ENCODE results near the gene GSX2.
A peak's percentile ranks its signal among the peaks of the same experiment; 100 is the strongest.
"Not testable (repeated sequence)": the region's sequence is repeated elsewhere in the genome, so short reads cannot be mapped to it uniquely, and the experiment has no call there.

Gene GSX2

DNA sequence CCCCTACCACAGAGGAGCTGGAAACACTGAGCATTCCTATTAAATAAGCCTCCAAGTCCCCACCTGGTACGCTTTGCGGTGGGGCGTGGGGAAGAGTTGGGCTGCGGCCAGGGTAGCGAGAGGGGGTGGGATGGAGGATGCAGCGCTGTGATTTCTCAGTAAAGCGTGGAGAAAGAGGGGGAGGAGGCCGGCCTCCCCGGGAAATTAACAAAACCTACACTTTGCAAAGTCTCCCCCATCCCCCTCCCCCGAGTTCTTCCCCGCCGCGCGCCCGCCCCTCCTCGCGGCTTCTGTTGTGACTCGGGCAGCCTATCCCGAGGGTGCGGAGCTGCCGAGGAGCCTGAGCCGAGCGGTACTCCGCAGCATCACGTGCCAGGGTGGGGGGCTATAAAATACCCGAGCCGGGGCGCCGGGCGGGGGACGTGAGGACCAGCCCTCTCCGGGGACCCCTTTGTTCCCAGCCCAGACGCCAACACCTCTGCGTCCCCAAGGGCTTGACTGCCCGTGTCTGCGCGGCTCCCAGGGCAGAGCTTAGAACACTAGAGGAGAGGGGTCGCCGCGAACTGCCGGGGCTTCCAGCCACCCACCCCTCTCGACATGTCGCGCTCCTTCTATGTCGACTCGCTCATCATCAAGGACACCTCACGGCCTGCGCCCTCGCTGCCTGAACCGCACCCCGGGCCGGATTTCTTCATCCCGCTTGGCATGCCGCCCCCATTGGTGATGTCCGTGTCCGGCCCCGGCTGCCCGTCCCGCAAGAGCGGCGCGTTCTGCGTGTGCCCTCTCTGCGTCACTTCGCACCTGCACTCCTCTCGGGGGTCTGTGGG is at the start of gene GSX2:
Gene GSX2, plus strand, starts transcription at position 416 of the 827 bp plus-strand sequence. Its CDS starts 182 bp downstream, at position 598.
- no peak for DNase-seq (ENCODE audit: low read depth)

DNA sequence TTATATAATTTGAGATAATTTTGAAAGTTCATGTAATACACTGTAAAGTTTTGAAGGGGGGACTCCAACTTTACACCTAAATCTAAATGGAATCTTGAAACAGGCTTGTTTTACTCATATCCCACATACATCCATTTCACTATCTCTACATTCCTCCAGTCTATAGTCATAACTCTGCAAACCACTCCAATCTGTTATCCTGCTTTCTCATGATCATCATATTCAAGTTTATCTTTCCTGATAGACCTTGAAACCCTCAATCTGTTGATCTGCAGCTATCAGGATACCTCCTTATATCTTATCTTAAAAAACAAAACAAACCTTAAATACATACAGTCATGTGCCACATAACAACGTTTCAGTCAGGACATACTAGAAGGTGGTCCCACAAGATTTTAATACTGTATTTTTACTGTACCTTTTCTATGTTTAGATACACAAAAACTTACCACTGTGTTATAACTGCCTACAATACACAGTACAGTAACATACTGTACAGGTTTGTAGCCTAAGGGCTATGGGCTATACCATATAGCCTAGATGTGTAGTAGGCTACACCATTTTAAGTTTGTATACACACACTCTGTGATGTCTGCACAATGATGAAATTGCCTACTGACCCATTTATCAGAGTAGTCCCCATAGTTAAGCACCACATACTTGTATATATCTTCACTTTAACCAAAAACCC is 49.6 kb upstream of the GSX2 start:
- DNase-seq (ENCODE audit: low read depth) = no peak

DNA sequence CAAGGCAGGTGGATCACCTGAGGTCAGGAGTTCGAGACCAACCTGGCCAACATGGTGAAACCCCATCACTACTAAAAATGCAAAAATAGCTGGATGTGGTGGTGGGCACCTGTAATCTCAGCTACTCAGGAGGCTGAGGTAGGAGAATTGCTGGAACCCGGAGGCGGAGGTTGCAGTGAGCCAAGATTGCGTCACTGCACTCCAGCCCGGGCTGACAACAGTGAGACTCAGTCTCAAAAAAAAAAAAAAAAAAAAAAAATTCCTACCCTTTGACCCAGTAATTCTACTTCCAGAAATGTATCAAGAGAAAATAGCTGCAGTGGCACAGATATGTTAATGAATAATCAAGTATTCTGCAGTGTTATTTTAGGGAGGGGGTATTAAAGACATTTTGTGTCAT is 46.6 kb upstream of the GSX2 start:
- not testable (repeated sequence) for DNase-seq (ENCODE audit: low read depth)

GRCh38 chr4:54054501-54054900 is 45.5 kb upstream of the GSX2 start:
- DNase-seq (ENCODE audit: low read depth) = no peak

DNA sequence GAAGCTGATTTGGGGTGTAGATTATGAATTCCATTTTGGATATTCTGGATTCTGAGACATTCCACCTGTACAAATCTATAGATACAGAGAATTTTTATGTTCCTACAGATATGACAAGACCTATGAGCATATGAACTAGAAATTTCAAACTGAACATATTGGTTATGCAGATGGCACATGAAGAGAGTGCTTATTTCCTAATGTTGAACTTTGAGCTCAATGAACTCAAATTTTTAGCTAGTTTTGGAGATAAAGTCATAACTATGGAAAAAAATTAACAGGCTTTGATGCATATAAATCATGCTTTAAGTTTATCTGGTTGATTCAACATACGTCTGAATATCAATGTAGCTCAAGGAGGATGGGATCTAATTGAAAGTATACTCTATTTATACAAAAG is 44.5 kb upstream of the GSX2 start:
- no peak for DNase-seq (ENCODE audit: low read depth)

DNA sequence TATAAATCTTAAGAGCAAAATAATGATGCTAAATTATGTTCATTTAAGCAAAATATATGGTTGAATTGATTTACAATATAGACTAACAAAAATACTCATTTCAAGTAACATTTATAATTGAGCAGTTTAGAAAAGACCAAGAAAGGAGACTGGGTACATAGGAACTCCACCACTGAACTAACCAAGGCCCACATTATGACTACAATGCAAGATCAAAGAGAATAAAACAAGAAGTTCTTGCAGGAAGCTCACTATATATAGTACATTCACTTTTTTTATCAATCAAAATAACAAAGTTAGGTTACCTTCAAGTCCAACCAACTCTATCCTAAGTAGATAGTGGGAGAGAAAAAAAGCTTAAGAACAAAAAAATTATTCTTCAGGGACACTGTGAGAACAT is 43.6 kb upstream of the GSX2 start:
- DNase-seq (ENCODE audit: low read depth) = no peak

GRCh38 chr4:54058171-54058570 is 41.8 kb upstream of the GSX2 start:
- DNase-seq (ENCODE audit: low read depth) = no peak

DNA sequence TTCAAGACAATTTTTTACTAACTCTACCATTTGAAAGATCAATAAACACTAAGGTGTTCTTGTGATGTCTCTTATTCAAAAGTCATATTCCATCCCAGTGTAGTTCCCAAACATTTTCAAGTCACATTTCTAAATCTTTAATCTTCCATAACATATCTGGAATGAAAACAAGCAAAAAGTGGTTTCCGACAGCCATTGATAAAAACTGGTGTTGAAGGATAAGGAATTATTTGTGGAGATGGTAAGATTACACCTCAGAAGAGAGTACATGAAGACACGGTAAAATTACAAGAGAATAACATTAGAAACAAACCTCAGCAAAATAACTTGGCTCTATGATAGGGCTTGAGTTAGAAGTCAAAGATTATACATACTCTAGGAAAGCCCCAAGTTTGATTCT is 39.8 kb upstream of the GSX2 start:
- DNase-seq (ENCODE audit: low read depth) = no peak

DNA sequence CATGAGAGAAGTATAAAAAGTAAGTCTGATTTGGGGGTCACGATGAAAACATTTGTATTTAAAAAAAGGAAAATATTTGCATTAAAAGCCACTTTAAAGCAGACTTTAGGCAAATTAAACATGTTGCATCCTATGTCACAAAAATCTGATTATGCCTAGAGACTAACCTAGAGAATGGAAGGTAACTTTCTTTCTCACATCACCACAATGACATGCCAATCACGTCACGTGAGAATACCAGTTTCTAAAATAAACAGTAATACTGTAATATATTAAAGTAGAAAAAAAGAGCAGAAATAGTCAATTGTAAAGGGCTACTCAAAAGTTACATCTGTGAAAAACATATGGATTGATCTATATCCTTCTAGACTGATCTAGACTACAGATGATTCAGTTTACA is 38.9 kb upstream of the GSX2 start:
- no peak for DNase-seq (ENCODE audit: low read depth)

GRCh38 chr4:54061873-54062272 is 38.1 kb upstream of the GSX2 start:
- no peak for DNase-seq (ENCODE audit: low read depth)

DNA sequence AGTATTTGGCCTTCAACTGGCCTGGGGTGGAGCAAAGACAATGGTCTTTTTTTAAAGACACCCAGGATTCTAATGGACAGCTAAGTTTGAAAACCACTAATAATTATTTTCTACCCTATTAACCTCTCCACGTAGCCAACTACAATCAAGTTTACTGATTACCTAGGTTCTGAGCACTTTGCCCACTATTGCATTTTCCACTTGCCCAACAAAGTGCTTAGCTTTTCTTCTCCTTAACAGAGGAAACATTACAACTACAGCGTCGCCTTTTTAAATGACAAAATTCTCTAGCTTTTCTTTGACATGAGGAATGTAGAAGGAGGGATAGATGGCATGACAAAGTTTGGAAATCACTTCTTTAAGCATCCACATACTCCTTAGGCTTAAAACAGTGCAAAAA is 37.6 kb upstream of the GSX2 start:
- DNase-seq (ENCODE audit: low read depth) = no peak

DNA sequence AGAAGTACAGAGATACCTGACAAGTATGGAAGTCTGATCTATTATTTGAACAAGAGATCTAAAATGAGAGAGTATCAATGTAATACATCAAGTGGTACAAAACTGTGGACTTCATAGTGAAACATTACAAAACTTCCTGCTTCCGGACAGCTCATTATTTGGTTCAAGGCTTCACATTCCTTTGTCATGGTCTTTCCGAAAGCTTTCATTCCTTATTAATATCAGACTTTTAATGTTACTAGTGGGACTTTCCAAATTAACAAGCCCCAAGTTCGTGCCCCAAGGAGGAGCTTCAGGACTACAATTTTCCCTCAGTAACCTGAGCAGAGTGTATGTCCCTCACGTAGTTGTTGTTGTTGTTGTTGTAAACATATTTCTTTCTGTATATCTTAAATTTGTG is 36.7 kb upstream of the GSX2 start:
- no peak for DNase-seq (ENCODE audit: low read depth)

GRCh38 chr4:54063737-54064316 is 36.1 kb upstream of the GSX2 start:
- DNase-seq (ENCODE audit: low read depth) = peak; percentile 3

DNA sequence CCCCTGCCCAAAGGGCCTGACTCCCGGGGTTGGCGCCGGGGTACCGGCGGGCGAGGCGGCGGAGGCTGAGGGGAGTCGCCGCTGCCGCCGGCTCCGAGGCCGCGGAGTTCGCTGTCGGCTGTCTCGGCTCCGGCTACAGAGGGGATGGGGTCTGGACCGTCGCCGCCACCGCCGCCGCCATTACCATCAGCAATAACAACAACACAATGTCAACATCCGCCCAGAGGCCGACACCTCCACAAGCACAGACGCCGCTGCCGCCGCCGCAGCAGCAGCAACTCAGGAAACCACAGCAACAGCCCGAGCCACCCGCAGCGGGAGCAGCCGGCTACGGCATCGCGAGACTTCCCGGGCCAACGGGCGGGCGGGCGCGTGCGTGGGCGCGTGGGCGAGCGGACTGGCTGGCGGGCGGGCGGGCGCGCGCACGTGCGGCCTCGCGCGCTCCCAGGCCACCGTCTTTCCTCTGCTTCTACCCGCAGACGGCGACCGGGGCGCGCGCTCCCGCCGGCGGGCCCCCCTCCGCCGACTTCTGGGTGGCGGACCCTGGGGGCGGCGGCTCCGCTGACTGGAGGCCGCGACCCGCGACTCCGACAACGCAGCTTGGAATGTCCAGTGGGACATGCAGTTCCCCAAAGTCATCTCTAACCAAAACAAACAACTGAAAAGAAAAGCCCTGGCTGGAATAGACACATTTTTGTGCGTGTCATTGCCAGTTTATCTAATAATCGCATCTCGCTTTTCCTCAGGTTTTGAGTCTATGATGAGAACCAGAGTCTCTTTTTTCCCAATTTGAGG is 35.4 kb upstream of the GSX2 start, which contains the start of gene CHIC2:
Gene CHIC2, minus strand, starts transcription at position 289 of the 795 bp plus-strand sequence. CDS start 305 bp downstream, outside the sequence.
- peak; percentile 90 for DNase-seq (ENCODE audit: low read depth)

DNA sequence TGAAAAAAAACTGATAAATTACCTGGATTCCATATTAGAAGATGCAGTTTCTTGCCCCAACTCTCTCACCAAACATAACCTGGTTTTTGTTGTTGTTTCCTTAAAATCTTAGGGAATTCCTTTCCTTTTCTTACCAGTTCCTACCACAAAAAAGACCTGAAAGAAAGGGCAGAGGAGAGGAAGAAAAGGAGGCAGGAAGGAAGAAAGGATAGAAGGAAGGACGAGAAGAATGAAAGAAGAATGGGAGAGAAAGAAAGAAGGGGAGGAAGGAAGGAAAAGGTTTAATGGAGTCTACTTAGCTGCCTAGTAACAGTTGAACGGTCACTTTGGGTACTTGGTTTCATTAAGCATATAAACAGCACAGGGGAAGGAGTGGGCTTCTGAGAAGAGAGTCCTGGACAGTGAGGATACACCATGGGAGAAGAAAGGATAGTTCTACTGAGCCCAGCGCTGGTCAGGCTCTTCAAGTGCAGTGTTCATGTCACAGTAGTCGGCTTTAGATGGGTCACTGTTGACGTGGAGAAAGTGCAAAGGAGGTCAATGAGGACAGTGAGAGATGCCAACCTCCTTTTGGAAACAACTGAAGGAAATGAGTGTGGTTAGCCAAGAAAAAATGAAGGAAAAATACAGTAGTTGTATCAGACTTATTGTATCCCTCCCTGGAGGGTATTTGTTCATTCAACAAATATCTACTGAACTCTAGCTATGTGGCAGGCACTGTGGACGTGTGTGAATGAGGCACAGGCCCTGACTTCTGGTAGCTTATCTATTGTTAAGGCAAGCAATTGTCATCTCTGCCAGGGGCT is 34.5 kb upstream of the GSX2 start:
- no peak for DNase-seq (ENCODE audit: low read depth)

- no peak for DNase-seq (ENCODE audit: low read depth)
Measured at GRCh38 chr4:54066088-54066415, 33.9 kb upstream of the GSX2 start.

GRCh38 chr4:54066718-54067129 is 33.2 kb upstream of the GSX2 start:
- no peak for DNase-seq (ENCODE audit: low read depth)

DNA sequence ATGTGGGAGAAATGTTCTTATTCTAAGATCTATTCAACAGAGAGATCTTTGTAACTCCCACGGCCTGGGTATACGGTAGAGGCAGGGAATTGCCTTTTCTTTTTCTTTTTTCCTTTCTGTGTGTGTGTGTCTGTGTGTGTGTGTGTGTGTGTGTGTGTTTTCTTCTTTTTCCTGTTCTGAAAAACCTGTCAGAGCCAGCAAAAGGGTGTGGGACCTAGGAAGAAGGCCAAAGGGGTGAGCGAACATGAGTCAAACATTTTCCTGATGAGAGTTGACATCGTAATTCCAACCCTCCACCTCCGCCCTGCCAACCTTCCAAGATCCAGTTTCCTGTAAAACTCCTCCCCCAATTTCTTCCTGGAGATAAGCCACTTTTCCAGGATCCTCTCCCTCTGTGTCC is 32.8 kb upstream of the GSX2 start:
- no peak for DNase-seq (ENCODE audit: low read depth)

GRCh38 chr4:54073271-54073880 is 26.6 kb upstream of the GSX2 start:
- DNase-seq (ENCODE audit: low read depth) = no peak

DNA sequence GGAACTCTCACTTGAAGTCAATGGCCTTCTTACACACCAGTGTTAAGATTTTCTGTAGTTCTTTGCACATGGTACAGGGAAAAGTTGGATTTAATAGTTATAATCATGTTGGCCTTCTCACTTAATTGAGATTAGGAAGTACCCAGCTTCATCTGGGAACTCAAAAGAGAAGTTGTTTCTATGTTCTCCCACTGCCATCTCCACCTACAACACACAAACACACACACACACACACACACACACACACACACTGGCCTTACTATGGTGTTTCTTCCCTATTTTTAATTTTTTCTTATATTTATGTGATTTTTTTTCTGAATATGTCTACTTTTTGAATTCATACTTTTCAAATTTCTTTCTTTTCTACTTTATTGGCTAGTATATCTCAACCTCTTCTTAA is 25.6 kb upstream of the GSX2 start:
- DNase-seq (ENCODE audit: low read depth) = no peak

GRCh38 chr4:54076673-54077072 is 23.3 kb upstream of the GSX2 start:
- DNase-seq (ENCODE audit: low read depth) = no peak

Measured in stimulated activated CD8-positive, alpha-beta memory T cell treated with anti-CD3 and anti-CD28 coated beads, Interleukin-15, amount 100 ng/mL, for 24 hours (primary cell).